Measurements from ENCODE around the gene PLA2G4B. TPM values are rescaled to one million over a fixed set of nuclear protein-coding genes. Genes with fewer than 3 reads are reported as not detected.

The PLA2G4B gene
- total RNA-seq, 1 experiment from 2014 or later: 3.7 TPM

- Histone ChIP-seq H3K9ac (ENCODE audit: extremely low read depth, insufficient read length, low read length) (no peak overlapping the region), H3K23ac (ENCODE audit: insufficient read length, low read depth, low read length) (no peak overlapping the region)
These were observed 12.5 kb downstream of the PLA2G4B start for GRCh38 chr15:41851167-41851523.

More at GRCh38 chr15:41851167-41851523, 12.5 kb downstream of the PLA2G4B start:
- H2AK5ac ChIP-seq (ENCODE audit: insufficient read length, low read length): no peak overlapping the region
- H3K23me2 ChIP-seq (ENCODE audit: insufficient read length, low read depth, low read length, poor library complexity, severe bottlenecking): peaks cover 3% of the 10 kb centered on the region
- no peak overlapping the region for H3K27ac ChIP-seq (ENCODE audit: insufficient read length, low read depth, low read length)
- H3K56ac ChIP-seq (ENCODE audit: insufficient read length, low read depth, low read length): no peak overlapping the region
- WGBS (ENCODE audit: extremely low coverage, insufficient read length, low lambda C conversion rate): no CpG with 5 or more reads among the region's 11 CpGs
- no peaks in the 10 kb centered on the region for H3K79me1 ChIP-seq (ENCODE audit: insufficient read depth, low read depth, low read length, poor library complexity, severe bottlenecking)
- H3K27ac Mint-ChIP-seq: peak overlapping the region in 2 of 3 experiments; percentile 49 to 74; a peak in 2 of 7 replicates
- H2BK120ac ChIP-seq (ENCODE audit: low read depth, low read length, poor library complexity, severe bottlenecking): no peak overlapping the region
- no peak overlapping the region for H3K4me2 ChIP-seq (ENCODE audit: insufficient read depth, insufficient read length, low read length)
- no peak overlapping the region for H4K8ac ChIP-seq (replicated peaks; ENCODE audit: insufficient read length, low read depth, low read length)
- H2BK15ac ChIP-seq (ENCODE audit: low read depth, low read length): no peak overlapping the region
- H3K18ac ChIP-seq (ENCODE audit: insufficient read length, low read depth, low read length): no peak overlapping the region
- H2AFZ ChIP-seq (ENCODE audit: low read length): no peak overlapping the region
- H3K9me3 Mint-ChIP-seq: no peaks in the 10 kb centered on the region
- H3K9me3 ChIP-seq (ENCODE audit: control insufficient read depth, low read depth, low read length): no peaks in the 10 kb centered on the region
- no peaks in the 10 kb centered on the region for H4K20me1 ChIP-seq (ENCODE audit: control insufficient read depth, insufficient read depth, insufficient read length)
- no peak overlapping the region for H2BK20ac ChIP-seq (ENCODE audit: low read depth, low read length, poor library complexity, severe bottlenecking)
- DNase-seq: no peak
- H2BK5ac ChIP-seq (ENCODE audit: insufficient read length, low read length): no peak overlapping the region
- no peak overlapping the region for H3K4me3 Mint-ChIP-seq
- H3K4ac ChIP-seq (ENCODE audit: low read depth, low read length): no peak overlapping the region
- H3K4me1 Mint-ChIP-seq: peaks cover 8 to 16% of the 10 kb centered on the region in 2 experiments
- H3T11ph ChIP-seq (ENCODE audit: low read length): no peak overlapping the region
- H3K14ac ChIP-seq (ENCODE audit: insufficient read depth, low read length): no peak overlapping the region
- H3K27me3 ChIP-seq (ENCODE audit: insufficient read depth, low read length): no peaks in the 10 kb centered on the region
- peaks cover 3% of the 10 kb centered on the region for H3K27me3 Mint-ChIP-seq (ENCODE audit: low read depth)
- no peak overlapping the region for H2BK12ac ChIP-seq (ENCODE audit: insufficient read length, low read depth, low read length)
- no peaks in the 10 kb centered on the region for H3K79me2 ChIP-seq (ENCODE audit: insufficient read depth, low read length)
- H4K5ac ChIP-seq (ENCODE audit: insufficient read length, low read depth, low read length): no peak overlapping the region
- no peak overlapping the region for H4K91ac ChIP-seq (ENCODE audit: insufficient read length, low read depth, low read length)
- no peak for TF ChIP-seq CTCF (conservative IDR thresholded peaks at IDR 0.05)
- H3K36me3 Mint-ChIP-seq (ENCODE audit: insufficient read depth in 1 of 3, low read depth in 3 of 3): peaks cover 1 to 22% (median 19%) of the 10 kb centered on the region in 3 experiments; a peak in 6 of 7 replicates
- H3K4me1 ChIP-seq (ENCODE audit: insufficient read depth, low read length): no peaks in the 10 kb centered on the region
